ENCODE data around the gene COL18A1.

Gene COL18A1

GRCh38 chr21:45464309-45464708, 59.3 kb downstream of the COL18A1 start:
- in situ Hi-C loops (cut with MboI; ENCODE audit: low sequenced_read_pairs) = loop anchor here (25.0 kb wide), 2 partner anchors 98 to 348 kb away; no protein-coding TSS in a partner anchor

GRCh38 chr21:45465105-45465504, 60.1 kb downstream of the COL18A1 start:
- in situ Hi-C loops (cut with MboI; ENCODE audit: low sequenced_read_pairs) = loop anchor here (25.0 kb wide), 2 partner anchors 97 to 347 kb away; no protein-coding TSS in a partner anchor

GRCh38 chr21:45465611-45466329, 60.8 kb downstream of the COL18A1 start:
- in situ Hi-C loops (cut with MboI; ENCODE audit: low sequenced_read_pairs) = loop anchor here (25.0 kb wide), 2 partner anchors 97 to 347 kb away; no protein-coding TSS in a partner anchor

GRCh38 chr21:45466330-45467220, 61.6 kb downstream of the COL18A1 start:
- in situ Hi-C loops (cut with MboI; ENCODE audit: low sequenced_read_pairs) = loop anchor here (25.0 kb wide), 2 partner anchors 96 to 346 kb away; no protein-coding TSS in a partner anchor

GRCh38 chr21:45467221-45467779, 62.3 kb downstream of the COL18A1 start:
- in situ Hi-C loops (cut with MboI; ENCODE audit: low sequenced_read_pairs) = loop anchor here (25.0 kb wide), 2 partner anchors 95 to 345 kb away; no protein-coding TSS in a partner anchor

DNA sequence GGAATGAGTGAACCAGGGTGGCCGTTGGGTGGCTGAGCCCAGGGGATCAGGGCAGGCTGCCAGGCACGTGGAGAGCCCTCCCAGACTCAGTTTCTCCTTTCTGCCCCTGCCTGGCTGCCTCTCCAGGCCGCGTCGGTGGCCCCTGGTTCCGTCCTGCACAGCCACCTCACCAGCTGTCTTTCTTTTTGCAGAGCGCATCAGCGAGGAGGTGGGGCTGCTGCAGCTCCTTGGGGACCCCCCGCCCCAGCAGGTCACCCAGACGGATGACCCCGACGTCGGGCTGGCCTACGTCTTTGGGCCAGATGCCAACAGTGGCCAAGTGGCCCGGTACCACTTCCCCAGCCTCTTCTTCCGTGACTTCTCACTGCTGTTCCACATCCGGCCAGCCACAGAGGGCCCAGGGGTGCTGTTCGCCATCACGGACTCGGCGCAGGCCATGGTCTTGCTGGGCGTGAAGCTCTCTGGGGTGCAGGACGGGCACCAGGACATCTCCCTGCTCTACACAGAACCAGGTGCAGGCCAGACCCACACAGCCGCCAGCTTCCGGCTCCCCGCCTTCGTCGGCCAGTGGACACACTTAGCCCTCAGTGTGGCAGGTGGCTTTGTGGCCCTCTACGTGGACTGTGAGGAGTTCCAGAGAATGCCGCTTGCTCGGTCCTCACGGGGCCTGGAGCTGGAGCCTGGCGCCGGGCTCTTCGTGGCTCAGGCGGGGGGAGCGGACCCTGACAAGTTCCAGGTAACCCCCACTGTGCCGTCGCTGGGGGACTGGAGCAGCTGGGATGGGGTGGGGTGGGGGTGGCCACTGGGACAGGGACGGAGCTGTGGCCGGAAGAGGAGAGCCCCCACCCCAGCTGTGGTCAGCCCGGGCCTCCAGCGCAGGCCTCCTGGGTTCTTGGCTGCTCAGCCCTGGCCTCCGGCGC, 63.3 kb downstream of the COL18A1 start:
- in situ Hi-C loops (cut with MboI; ENCODE audit: low sequenced_read_pairs) = loop anchor here (25.0 kb wide), 2 partner anchors 94 to 344 kb away; no protein-coding TSS in a partner anchor

GRCh38 chr21:45468971-45469272, 64.0 kb downstream of the COL18A1 start:
- in situ Hi-C loops (cut with MboI; ENCODE audit: low sequenced_read_pairs) = loop anchor here (25.0 kb wide), 2 partner anchors 93 to 343 kb away; no protein-coding TSS in a partner anchor

DNA sequence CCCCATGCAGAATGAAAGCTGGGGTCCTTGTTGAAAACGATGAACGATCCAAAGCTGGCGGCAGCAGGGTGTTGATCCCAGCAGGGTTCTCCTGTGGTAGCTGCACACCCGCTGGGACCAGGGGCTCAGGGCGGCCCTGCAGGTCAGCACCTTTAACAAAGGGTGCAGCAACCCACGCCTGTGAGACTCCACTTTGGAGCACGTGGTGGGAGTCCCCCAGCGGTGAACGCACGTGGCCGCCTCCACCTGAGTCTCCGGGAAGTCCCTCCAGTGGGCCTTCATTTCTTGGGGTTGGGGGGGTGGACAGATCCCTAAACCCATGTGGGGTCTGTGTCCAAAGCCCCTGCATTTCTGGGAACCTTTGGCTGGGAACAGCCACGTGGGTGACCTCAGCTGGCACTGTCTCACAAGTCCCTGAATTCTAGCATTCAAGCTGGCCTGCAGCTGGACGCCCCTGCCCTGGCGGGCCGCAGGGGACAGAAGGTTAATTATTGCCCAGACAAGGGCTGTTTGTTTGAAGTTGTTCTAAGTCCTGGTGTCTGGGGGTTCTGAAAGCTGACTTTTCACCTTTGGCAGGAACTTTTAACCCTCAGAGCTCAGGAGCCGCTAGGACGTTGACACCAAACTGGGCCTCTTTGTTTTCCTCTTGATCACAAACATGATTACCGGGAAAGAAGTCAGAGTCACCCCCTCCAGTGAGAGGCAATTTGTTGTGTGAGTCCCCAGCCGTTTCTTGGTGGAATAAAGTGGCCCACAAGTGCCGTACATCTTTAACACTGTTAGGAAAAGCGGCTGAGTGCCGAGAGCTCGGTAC, 64.5 kb downstream of the COL18A1 start:
- in situ Hi-C loops (cut with MboI; ENCODE audit: low sequenced_read_pairs) = loop anchor here (25.0 kb wide), 2 partner anchors 93 to 343 kb away; no protein-coding TSS in a partner anchor

- in situ Hi-C loops (cut with MboI; ENCODE audit: low sequenced_read_pairs) = loop anchor here (25.0 kb wide), 2 partner anchors 92 to 342 kb away; no protein-coding TSS in a partner anchor
Observed at GRCh38 chr21:45470087-45470515, 65.1 kb downstream of the COL18A1 start.

- in situ Hi-C loops (cut with MboI; ENCODE audit: low sequenced_read_pairs) = loop anchor here (25.0 kb wide), 2 partner anchors 91 to 341 kb away; no protein-coding TSS in a partner anchor
Observed at GRCh38 chr21:45470773-45471524, 66.0 kb downstream of the COL18A1 start.

GRCh38 chr21:45471525-45472221, 66.7 kb downstream of the COL18A1 start:
- in situ Hi-C loops (cut with MboI; ENCODE audit: low sequenced_read_pairs) = loop anchor here (25.0 kb wide), 2 partner anchors 91 to 341 kb away; no protein-coding TSS in a partner anchor

DNA sequence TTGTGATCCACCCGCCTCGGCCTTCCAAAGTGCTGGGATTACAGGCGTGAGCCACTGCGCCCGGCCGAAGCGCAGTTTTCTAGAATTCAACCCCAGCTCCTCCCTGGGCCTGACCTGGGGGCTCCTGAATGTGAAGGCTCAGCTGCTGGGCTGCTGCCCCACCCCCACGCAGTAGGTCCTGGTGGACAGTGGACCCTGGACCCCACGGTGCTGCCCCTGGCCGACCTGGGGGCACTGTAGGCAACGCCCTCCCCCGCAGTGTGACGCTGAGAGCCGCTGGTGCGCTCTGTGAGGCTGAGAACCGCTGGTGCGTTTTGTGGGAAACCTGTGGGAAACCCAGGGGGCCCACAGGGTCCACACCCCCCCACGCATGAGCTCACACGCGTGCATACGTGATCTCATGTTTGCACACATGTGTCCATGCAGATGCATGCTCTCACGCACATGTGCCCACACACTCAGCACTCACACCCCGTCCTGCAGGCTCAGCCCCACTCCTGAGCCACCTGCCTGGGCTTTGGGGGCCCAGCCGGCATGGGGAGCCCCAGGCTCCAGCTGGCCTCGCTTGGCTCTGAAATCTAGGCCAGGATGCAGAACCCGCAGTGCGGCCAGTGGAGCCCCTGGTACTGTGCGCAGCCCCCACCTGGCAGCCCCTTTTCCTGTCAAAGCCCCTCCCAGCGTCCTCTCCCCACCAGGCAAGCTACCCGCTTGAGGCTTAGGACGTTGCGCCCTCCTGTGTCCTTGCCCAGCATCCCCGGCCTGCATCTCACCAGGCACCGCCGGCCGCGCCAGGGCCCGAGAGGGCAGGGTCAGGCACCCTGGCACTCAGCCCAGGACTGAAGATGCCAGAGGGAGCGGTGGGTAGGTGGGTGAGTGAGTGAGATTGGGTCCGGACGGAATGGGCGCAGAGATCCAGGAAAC, 67.7 kb downstream of the COL18A1 start:
- in situ Hi-C loops (cut with MboI; ENCODE audit: low sequenced_read_pairs) = loop anchor here (25.0 kb wide), 2 partner anchors 90 to 340 kb away; no protein-coding TSS in a partner anchor

- in situ Hi-C loops (cut with MboI; ENCODE audit: low sequenced_read_pairs) = loop anchor here (25.0 kb wide), 2 partner anchors 89 to 339 kb away; no protein-coding TSS in a partner anchor
Observed at GRCh38 chr21:45473496-45474322, 68.7 kb downstream of the COL18A1 start.

DNA sequence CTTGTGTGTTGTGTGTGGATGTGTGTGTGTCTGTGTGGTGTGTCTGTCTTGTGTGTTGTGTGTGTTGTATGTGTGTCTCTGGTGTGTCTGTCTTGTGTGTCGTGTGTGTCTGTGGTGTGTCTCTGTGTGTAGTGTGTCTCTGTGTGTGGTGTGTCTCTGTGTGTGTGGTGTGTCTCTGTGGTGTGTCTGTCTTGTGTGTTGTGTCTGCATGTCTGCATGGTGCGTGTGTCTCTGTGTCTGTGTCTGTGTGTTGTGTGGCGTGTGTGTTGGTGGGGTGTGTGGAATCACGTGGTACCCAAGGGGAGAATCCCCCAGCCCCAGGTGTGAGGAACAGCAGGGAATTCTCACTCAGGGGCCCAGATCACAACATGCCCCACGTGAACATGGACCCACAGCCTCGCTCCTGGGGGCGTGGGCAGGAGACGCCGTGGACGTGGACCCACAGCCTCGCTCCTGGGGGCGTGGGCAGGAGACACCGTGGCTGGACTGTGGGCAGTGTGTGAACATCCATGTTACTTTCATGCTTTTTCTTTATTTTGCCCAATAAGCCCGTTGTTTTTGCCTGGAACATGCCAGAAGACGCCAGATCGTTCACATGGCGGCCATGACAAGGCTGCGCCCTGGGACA, 69.5 kb downstream of the COL18A1 start:
- in situ Hi-C loops (cut with MboI; ENCODE audit: low sequenced_read_pairs) = loop anchor here (25.0 kb wide), 2 partner anchors 88 to 338 kb away; no protein-coding TSS in a partner anchor
